Measurements from ENCODE around the gene NEXN. TPM values are rescaled to one million over a fixed set of nuclear protein-coding genes. Genes with fewer than 3 reads are reported as not detected.
A peak's percentile ranks its signal among the peaks of the same experiment; 100 is the strongest.

The NEXN gene
- total and polyA plus RNA-seq, 7 experiments from 2014 or later = 0.33 to 2.6 (median 0.78) TPM

DNA sequence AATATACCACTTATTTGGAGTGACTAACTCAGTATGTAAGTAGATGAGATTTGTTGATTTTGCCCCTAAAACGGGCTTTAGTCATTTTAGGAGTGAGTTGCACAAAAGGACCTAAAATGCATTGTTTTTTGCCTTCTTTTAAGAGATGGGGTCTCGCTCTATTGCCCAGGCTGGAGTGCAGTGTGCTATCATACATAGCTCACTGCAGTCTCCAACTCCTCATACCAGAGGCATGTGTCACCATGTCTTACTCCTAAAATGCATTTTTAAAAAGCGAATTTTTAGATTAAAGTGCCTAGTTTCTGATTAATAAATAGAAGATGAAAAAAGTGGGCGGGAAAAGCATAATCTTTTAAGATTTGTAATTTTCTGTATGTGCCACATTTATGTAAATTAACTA, 11.5 kb upstream of the NEXN start:
- CTCF ChIA-PET = no interaction called here
- Mint-ChIP-seq H3K4me1 (peaks cover 0 to 14% (median 10%) of the 10 kb centered on the region in 7 donors), H3K36me3 (peaks cover 0 to 29% (median 4%) of the 10 kb centered on the region in 5 donors), H3K9me3 (peaks cover 0 to 1% (median 0%) of the 10 kb centered on the region in 11 donors), H3K27me3 (no peaks in the 10 kb centered on the region), H3K4me3 (no peak overlapping the region), H3K27ac (no peak overlapping the region)
- no peak for DNase-seq
- no peak overlapping the region for H3K4me3 ChIP-seq (ENCODE audit: low read length)
- no peak for ATAC-seq
- no peaks in the 10 kb centered on the region for H3K27me3 ChIP-seq (ENCODE audit: control insufficient read depth in 2 of 2, insufficient read depth in 2 of 2, low read length in 2 of 2)
- no peak overlapping the region for H3K27ac ChIP-seq (ENCODE audit: low read depth, low read length)
- peaks cover 0 to 7% of the 10 kb centered on the region in 2 donors for H3K4me1 ChIP-seq (ENCODE audit: control insufficient read depth in 2 of 2, insufficient read depth in 2 of 2, low read length in 2 of 2)
- intact Hi-C loops (cut with micrococcal nuclease) = no loop called here
- peaks cover 0 to 10% (median 0%) of the 10 kb centered on the region in 3 experiments for H3K36me3 ChIP-seq (ENCODE audit: control insufficient read depth in 2 of 3, insufficient read depth in 3 of 3, low read length in 3 of 3)
- H3K9me3 ChIP-seq (ENCODE audit: control insufficient read depth in 2 of 3, low read length in 3 of 3) = no peaks in the 10 kb centered on the region
- POLR2A ChIA-PET = no interaction called here

DNA sequence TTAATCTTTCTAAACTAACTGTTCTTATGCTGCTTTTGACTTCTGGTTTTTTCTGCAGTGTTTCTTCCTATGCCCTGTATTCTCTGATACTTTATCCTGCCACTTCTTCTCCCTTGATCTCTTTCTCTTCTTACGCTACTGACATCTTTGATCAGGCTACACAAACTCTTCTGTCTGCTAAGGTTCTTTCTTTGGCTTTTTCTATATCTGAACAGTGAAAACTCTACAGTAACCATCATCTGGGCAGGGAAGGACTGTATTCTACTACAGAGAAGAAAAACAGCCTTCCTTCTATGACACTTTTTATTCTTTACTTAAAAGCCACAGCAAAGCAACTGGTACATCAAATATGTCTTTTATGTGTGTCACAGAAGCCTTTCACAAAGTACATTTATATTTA, 7.4 kb upstream of the NEXN start:
- peaks cover 0 to 19% (median 7%) of the 10 kb centered on the region in 5 donors for H3K36me3 Mint-ChIP-seq
- H3K9me3 Mint-ChIP-seq = peaks cover 0 to 1% (median 0%) of the 10 kb centered on the region in 11 donors
- Histone ChIP-seq H3K4me1 (ENCODE audit: control insufficient read depth in 2 of 2, insufficient read depth in 2 of 2, low read length in 2 of 2) (peaks cover 0 to 7% of the 10 kb centered on the region in 2 donors), H3K27ac (ENCODE audit: low read depth, low read length) (no peak overlapping the region), H3K4me3 (ENCODE audit: low read length) (no peak overlapping the region), H3K27me3 (ENCODE audit: control insufficient read depth in 2 of 2, insufficient read depth in 2 of 2, low read length in 2 of 2) (no peaks in the 10 kb centered on the region), H3K36me3 (ENCODE audit: control insufficient read depth in 2 of 3, insufficient read depth in 3 of 3, low read length in 3 of 3) (no peaks in the 10 kb centered on the region), H3K9me3 (ENCODE audit: control insufficient read depth in 2 of 3, low read length in 3 of 3) (no peaks in the 10 kb centered on the region)
- H3K27ac Mint-ChIP-seq = peak overlapping the region in 7 of 9 donors; percentile 5 to 79 (median 21)
- H3K27me3 Mint-ChIP-seq = peaks cover 0 to 12% (median 5%) of the 10 kb centered on the region in 5 donors
- peaks cover 0 to 14% (median 10%) of the 10 kb centered on the region in 7 donors for H3K4me1 Mint-ChIP-seq
- intact Hi-C loops (cut with micrococcal nuclease) = no loop called here
- POLR2A ChIA-PET = no interaction called here
- DNase-seq = peak in 4 of 9 donors; percentile 10 to 36 (median 18)
- ATAC-seq = no peak
- CTCF ChIA-PET = no interaction called here
- H3K4me3 Mint-ChIP-seq = peak overlapping the region in 2 of 10 donors; percentile 0 to 22

DNA sequence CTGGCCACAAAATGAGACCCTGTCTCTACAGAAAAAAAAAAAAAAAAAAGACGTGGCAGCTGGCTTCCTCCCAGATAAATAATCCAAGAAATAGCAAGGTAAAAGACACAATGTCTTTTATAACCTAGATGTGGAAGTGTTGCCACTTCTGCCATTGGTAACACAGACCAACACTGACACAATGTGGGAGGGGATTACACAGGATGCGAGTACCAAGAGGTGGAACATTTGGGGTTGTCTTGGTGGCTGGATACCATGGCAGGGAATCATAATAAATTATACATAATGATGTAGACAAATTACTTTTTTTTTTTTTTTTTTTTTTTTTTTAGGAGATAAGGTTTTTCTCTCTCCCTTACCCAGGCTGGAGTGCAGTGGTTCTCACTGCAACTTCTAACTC, 6.0 kb upstream of the NEXN start:
- POLR2A ChIA-PET = interaction anchor here (0.6 kb wide), 1 partner anchor 61 kb away, joined by 3 read pairs; no protein-coding TSS in a partner anchor
- H3K27me3 ChIP-seq (ENCODE audit: control insufficient read depth in 2 of 2, insufficient read depth in 2 of 2, low read length in 2 of 2) = no peaks in the 10 kb centered on the region
- H3K36me3 ChIP-seq (ENCODE audit: control insufficient read depth in 2 of 3, insufficient read depth in 3 of 3, low read length in 3 of 3) = no peaks in the 10 kb centered on the region
- H3K4me3 ChIP-seq (ENCODE audit: low read length) = no peak overlapping the region
- peaks cover 0 to 7% of the 10 kb centered on the region in 2 donors for H3K4me1 ChIP-seq (ENCODE audit: control insufficient read depth in 2 of 2, insufficient read depth in 2 of 2, low read length in 2 of 2)
- H3K4me1 Mint-ChIP-seq = peaks cover 0 to 18% (median 10%) of the 10 kb centered on the region in 7 donors
- no peaks in the 10 kb centered on the region for H3K9me3 ChIP-seq (ENCODE audit: control insufficient read depth in 2 of 3, low read length in 3 of 3)
- H3K4me3 Mint-ChIP-seq = no peak overlapping the region
- ATAC-seq (peak; percentile 36), DNase-seq (no peak)
- CTCF ChIA-PET = no interaction called here
- H3K27ac Mint-ChIP-seq = no peak overlapping the region
- peaks cover 8 to 21% (median 13%) of the 10 kb centered on the region in 5 donors for H3K27me3 Mint-ChIP-seq
- peaks cover 0 to 16% (median 11%) of the 10 kb centered on the region in 5 donors for H3K36me3 Mint-ChIP-seq
- intact Hi-C loops (cut with micrococcal nuclease) = no loop called here
- no peak overlapping the region for H3K27ac ChIP-seq (ENCODE audit: low read depth, low read length)
- H3K9me3 Mint-ChIP-seq = peaks cover 0 to 1% (median 0%) of the 10 kb centered on the region in 11 donors

DNA sequence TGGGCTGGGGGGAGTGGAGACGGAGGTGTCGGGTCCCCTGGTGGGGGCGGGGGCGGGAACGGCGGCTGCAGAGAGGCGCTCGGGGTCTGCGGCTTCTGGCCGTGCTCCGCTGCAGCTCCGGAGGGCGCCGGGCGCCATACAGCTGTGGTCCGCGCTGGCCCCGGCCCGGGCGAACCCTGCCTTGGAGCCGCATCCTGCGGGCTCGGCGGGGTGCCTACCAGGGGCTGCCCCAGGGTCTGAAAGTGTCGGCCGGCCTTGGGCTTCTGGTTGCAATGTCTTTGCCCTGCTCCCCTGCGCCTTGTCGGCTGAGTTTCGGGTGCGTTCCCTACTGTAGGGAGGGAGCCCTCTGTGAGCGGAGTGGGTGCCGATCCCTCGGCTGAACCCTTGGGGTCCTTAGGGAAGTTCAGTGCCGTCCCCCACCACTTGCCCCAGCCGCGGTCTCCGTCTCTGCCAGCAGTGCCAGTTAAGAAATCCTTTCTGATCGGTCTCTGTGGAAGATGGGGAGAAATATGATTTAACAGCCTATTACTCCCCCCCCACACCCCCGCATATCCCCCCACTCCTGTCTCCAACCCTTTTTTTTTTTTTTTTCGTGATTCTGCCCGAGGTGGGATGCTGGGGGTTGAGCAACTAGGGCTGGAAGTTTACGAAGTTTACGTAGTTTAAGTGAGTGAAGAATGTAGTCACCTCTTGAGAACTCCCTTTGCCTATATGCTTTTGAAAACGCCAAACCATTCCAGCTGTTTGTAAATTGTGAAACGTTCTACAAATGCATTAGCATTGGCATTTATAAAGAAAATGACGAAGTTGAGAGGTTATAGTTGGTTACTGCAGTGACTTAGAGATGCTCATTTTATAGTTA, 588 bp downstream of the NEXN start:
- Histone ChIP-seq H3K36me3 (ENCODE audit: control insufficient read depth in 2 of 3, insufficient read depth in 3 of 3, low read length in 3 of 3) (no peaks in the 10 kb centered on the region), H3K4me3 (ENCODE audit: low read length) (no peak overlapping the region), H3K4me1 (ENCODE audit: control insufficient read depth in 2 of 2, insufficient read depth in 2 of 2, low read length in 2 of 2) (no peaks in the 10 kb centered on the region), H3K27me3 (ENCODE audit: control insufficient read depth in 2 of 2, insufficient read depth in 2 of 2, low read length in 2 of 2) (peaks cover 0 to 4% of the 10 kb centered on the region in 2 donors), H3K27ac (ENCODE audit: low read depth, low read length) (no peak overlapping the region), H3K9me3 (ENCODE audit: control insufficient read depth in 2 of 3, low read length in 3 of 3) (no peaks in the 10 kb centered on the region)
- Mint-ChIP-seq H3K9me3 (peaks cover 0 to 5% (median 0%) of the 10 kb centered on the region in 11 donors), H3K4me3 (peak overlapping the region; percentile 60 to 92 (median 82)), H3K36me3 (peaks cover 0 to 16% (median 11%) of the 10 kb centered on the region in 5 donors), H3K27ac (no peak overlapping the region), H3K4me1 (peaks cover 5 to 13% (median 8%) of the 10 kb centered on the region in 7 donors), H3K27me3 (peaks cover 16 to 36% (median 27%) of the 10 kb centered on the region in 5 donors)
- ChIA-PET CTCF (no interaction called here), POLR2A (no interaction called here)
- intact Hi-C loops (cut with micrococcal nuclease) = no loop called here
- ATAC-seq (peak; percentile 67), DNase-seq (peak in 7 of 9 donors; percentile 8 to 27 (median 12))

DNA sequence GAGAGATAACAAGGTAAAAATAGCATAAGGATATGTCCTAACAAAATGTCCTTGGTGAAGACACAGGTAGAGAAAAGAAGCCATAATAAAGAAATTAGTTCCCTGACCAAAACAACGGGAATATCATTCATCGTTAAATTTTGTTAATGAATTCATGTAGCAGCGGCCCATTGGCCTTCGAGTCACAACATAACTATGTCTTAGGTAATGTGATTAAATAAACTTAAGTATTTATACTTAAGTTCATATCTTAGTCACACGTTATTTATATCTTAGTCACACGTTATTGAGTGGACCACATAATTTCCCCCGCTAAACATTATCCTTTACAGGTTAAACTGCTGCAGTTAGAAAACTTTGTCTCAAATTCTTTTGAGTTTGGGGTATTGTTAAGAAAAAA, 1.2 kb downstream of the NEXN start:
- Histone ChIP-seq H3K27ac (ENCODE audit: low read depth, low read length) (no peak overlapping the region), H3K4me3 (ENCODE audit: low read length) (no peak overlapping the region), H3K27me3 (ENCODE audit: control insufficient read depth in 2 of 2, insufficient read depth in 2 of 2, low read length in 2 of 2) (peaks cover 0 to 4% of the 10 kb centered on the region in 2 donors), H3K4me1 (ENCODE audit: control insufficient read depth in 2 of 2, insufficient read depth in 2 of 2, low read length in 2 of 2) (no peaks in the 10 kb centered on the region), H3K36me3 (ENCODE audit: control insufficient read depth in 2 of 3, insufficient read depth in 3 of 3, low read length in 3 of 3) (no peaks in the 10 kb centered on the region), H3K9me3 (ENCODE audit: control insufficient read depth in 2 of 3, low read length in 3 of 3) (no peaks in the 10 kb centered on the region)
- CTCF ChIA-PET = no interaction called here
- peaks cover 5 to 13% (median 8%) of the 10 kb centered on the region in 7 donors for H3K4me1 Mint-ChIP-seq
- no peak overlapping the region for H3K27ac Mint-ChIP-seq
- POLR2A ChIA-PET = no interaction called here
- intact Hi-C loops (cut with micrococcal nuclease) = no loop called here
- ATAC-seq (no peak), DNase-seq (no peak)
- H3K9me3 Mint-ChIP-seq = peaks cover 0 to 7% (median 0%) of the 10 kb centered on the region in 11 donors
- H3K4me3 Mint-ChIP-seq = peak overlapping the region in 6 of 10 donors; percentile 67 to 92 (median 82)
- H3K36me3 Mint-ChIP-seq = peaks cover 0 to 12% (median 10%) of the 10 kb centered on the region in 5 donors
- peaks cover 16 to 36% (median 23%) of the 10 kb centered on the region in 5 donors for H3K27me3 Mint-ChIP-seq

DNA sequence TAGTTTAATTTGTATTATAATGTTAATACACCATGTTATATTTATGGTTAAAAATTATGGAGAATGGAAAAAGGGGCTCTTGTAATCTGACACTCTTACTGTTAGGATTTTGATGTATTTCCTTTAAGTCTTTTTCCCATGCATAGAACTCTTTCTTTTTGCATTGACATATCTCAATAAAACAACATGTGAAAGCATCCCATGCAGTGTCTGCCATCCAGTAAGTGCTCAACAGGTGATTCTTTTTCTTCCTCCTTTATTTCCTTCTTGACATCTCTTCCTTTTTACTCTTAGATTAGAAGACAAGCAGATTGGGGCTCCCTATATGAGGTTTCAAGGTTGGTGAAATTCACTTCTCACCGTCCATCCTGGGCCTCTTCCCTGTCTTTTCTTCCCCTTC, 2.8 kb downstream of the NEXN start:
- Histone ChIP-seq H3K36me3 (ENCODE audit: control insufficient read depth in 2 of 3, insufficient read depth in 3 of 3, low read length in 3 of 3) (no peaks in the 10 kb centered on the region), H3K27ac (ENCODE audit: low read depth, low read length) (no peak overlapping the region), H3K9me3 (ENCODE audit: control insufficient read depth in 2 of 3, low read length in 3 of 3) (no peaks in the 10 kb centered on the region), H3K4me3 (ENCODE audit: low read length) (no peak overlapping the region), H3K27me3 (ENCODE audit: control insufficient read depth in 2 of 2, insufficient read depth in 2 of 2, low read length in 2 of 2) (peaks cover 0 to 4% of the 10 kb centered on the region in 2 donors), H3K4me1 (ENCODE audit: control insufficient read depth in 2 of 2, insufficient read depth in 2 of 2, low read length in 2 of 2) (no peaks in the 10 kb centered on the region)
- DNase-seq (no peak), ATAC-seq (no peak)
- POLR2A ChIA-PET = no interaction called here
- Mint-ChIP-seq H3K36me3 (peaks cover 0 to 7% (median 6%) of the 10 kb centered on the region in 5 donors), H3K4me3 (no peak overlapping the region), H3K4me1 (peaks cover 5 to 13% (median 8%) of the 10 kb centered on the region in 7 donors), H3K9me3 (peaks cover 0 to 7% (median 0%) of the 10 kb centered on the region in 11 donors), H3K27ac (no peak overlapping the region), H3K27me3 (peaks cover 16 to 36% (median 22%) of the 10 kb centered on the region in 5 donors)
- intact Hi-C loops (cut with micrococcal nuclease) = no loop called here
- CTCF ChIA-PET = no interaction called here

Measured in naive thymus-derived CD4-positive, alpha-beta T cell (primary cell).